GM19372 (cell line): ENCODE measurements around the gene FBXO30.

Experiments
- ATAC-seq: cut with Tn5 transposase; IDR thresholded peaks from one replicate; pipeline ENCODE4 v1.9.1; 2021; ENCODE audit warnings: mild to moderate bottlenecking, low read depth, moderate library complexity; ENCODE audit not compliant: unreplicated experiment

FBXO30 gene

DNA sequence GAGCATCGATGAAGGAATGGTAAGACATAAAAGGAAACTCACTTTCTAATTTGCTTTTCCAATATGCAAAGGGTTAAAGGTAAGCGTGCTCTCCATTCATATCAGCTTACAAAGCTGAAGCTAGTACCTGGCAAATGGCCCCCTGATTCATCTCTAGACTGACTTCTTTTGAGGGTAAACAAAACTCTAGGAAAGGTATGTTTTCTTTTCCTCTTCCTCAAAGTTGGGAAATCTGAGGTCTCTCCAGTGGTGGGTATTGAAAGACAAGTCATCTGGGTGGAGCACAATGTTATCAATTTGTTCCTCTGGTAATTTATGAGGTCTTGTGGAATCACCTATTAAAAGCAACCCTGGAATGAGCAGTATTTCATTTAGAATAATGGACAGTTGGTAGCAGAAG, 7.9 kb upstream of the FBXO30 start:
- no peak for ATAC-seq

DNA sequence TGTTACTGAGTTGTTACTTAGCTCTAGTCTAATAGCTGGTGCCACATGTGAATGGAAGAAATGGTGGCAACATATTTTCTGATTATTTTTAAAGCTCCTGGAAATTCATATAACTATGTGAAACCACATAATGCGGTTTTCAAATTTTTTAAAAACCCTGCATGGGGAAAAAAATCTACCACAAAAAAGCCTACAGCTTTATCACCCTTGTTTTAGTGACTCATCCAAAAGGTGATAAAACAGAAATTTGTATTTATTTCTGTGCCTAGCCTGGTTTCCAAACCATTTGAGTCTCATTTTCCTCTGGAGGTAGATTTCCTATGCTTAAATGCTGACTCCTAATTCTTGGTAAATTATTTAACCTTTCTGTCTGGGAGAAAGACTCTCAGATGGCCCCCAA, 5.4 kb upstream of the FBXO30 start:
- no peak for ATAC-seq

DNA sequence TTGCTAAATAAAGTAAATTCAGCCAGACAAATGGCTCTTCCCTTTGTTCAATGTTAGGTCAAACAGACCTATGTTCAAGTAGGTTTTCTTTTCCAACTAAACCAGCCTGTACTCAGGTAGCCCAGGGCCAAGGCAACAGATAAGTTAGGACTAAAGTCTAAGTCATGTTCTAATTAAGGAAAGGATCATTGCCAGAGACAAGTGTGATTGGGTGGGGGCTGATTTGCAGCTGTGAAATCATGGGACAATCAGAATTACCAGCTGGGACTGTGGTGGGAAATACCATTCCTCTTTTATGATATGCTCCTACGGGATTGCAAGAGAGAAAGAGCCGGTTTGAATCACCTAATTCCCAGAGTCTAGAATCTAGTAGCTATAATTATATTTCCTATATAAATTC, 4.2 kb upstream of the FBXO30 start:
- no peak for ATAC-seq

DNA sequence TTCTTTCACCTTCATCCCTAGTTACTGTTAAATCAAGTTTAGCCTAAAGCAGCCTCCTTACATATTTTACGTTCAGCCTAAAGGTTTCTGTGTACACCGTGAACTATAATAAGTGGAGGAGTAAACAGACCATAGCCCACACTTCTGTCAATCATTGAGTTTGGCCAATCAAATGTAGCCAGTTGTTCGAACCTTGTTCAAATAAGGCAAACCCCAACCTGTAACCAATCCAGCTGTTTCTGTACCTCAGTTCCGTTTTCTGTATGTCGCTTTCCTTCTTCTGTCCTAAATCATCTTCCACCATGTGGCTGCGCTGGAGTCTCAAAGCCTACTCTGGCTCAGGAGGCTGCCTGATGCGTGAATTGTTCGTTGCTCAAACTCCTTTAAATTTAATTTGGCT, 1.8 kb upstream of the FBXO30 start:
- ATAC-seq, result no peak

DNA sequence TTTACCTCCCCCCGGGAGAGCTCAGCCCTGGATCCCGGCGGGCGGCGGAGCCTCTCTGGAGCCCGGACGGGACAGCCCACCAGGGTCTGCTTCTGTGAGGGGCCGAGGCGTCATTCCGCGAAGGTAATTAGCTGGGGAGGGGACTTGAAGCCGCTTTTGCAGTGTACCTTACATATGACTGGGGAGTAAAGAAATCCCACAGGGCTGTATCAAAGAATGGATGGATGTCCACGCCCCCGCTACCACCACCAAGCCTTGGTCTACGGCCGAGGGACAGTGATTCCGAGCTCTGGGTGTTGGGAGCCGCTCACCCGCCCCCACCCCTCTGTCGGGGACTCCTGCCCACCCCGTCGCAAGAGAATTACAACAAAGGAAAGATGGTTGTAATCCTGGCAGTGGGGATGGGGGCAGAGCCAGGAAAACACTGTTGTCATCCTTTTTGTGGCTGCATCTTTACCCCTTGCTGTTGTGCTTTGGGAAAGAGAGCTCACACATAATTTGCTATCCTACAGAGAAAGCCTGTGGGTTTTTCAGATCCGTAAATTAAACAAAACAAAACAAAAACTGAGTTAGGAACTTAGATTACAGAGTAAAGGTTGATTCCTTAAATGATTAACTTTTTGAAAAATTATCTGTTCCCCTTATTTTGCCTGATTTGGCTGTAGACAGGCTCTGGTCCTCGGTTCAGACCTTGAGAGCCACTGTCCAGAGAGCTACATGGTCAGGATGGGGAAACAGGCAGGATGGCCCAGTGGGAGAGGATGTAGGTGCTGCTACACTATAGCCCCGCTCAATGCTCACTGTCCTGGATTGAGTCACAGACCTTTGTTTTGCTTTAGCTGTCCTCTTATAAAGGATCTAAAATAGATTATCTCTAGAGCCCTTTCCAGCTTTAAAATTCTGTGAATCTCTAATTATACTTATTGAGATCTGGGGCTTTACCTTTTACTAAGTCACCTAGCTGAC, 997 bp upstream of the FBXO30 start:
- peak; percentile 10 for ATAC-seq

DNA sequence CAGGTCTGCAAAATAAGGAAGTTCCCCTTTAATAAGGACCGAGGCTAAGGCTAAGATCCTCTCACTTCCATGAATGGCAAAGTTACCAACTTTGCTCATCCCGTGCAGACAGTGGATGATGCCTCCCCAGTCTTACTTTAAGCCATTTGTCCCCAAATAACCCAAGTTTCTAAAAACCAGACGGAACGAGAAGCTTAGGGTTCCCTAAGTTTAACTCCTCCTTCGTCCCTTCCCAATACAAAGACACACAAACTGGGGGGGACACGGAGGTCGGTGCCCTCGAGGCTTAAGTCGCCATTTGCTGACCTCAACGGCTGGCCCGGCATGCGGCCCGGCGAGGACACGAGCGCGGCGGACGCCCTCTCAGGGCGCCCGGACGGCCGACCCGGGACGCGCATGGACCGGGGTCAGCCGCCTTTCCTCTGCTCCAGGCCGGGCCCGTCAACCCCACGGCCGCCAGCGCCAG, 527 bp downstream of the FBXO30 start:
- ATAC-seq, result peak; percentile 8

DNA sequence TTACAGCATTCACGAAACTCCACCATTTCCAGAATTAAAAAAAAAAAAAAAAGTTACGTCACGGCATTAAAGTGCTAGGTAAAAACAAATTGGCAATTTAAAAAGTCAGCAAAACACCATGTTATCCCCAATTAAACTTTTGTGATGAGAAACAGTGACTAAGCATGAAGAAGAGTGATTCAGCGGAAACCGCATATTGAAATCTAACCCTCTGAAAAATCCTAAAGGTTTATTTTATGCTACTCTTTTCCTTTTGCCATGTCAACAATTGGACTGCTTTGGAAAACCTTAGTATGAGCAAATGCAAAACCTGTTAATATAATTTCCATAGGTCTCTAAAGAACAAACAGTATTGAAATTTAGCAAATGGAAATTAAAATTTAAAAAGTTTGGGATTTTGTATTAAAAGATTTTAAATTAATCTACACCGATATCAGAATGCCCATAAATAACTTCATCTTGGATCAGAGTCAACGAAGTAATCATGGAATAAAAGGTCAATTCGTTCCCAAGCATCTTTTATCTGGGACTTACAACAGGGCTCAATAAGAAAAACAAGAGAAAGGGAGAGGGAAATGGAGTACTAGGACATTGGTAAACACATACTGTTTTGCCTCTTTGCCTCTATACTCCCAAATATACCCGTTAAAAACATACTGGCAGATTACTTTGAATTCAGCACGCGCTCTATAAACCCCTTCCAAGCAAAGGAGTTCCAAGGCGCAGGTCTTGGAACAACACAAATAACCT, 1.1 kb downstream of the FBXO30 start:
- peak; percentile 0 for ATAC-seq

DNA sequence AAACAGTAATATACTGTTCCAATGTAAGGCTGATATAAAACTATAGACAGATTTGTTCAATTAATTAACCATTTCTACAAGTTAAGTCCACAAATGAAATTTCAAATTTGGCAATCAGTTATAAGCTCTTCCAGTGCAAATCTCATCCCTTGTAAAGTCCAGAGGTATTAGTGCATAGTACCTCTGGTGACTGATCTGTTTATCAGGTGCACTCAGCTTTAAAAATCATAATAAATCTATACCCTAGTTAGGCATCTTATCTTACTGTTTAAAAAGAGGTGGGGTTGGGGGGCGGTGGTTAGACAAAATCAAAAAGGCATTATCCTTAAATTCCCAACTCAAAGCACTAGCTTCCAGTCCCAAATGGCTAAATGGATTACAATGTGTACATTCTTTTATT, 2.9 kb downstream of the FBXO30 start:
- no peak for ATAC-seq

DNA sequence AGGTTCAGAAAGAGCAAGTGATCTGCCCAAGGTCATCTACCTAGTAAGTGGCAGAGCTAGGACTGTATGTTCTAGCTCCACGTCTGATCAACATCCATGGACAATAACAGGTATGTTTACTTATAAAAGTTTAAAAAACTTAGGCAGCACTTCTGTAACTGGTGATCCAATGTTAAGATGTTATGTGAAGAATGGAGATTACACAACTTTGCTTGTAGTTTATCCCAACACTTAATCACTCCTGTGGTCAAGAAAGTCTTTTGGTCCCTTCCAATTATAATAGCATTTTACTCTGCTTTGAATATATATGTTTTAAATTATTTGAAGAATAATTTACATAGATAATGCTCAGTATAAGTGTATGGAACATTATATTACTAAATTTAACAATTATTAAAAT, 4.8 kb downstream of the FBXO30 start:
- ATAC-seq, result no peak

DNA sequence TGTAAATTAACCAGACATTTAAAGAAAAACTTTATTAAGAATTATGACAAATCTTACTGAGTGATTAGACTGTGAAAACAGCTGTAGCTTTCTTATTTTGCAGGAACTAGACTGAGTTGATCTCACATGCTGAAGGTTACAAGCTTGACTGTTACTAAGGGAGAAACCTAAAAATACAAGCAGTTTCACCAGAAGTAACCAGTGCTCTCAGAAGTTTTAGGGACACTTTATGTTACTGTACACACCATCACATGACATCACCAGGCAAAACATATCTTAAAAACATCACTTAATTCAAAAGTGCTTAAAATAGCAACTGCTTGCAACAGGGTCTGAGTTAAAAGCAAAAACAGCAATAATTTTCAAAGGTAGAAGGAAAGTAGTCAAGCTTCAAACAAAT, 5.4 kb downstream of the FBXO30 start:
- peak; percentile 76 for ATAC-seq

DNA sequence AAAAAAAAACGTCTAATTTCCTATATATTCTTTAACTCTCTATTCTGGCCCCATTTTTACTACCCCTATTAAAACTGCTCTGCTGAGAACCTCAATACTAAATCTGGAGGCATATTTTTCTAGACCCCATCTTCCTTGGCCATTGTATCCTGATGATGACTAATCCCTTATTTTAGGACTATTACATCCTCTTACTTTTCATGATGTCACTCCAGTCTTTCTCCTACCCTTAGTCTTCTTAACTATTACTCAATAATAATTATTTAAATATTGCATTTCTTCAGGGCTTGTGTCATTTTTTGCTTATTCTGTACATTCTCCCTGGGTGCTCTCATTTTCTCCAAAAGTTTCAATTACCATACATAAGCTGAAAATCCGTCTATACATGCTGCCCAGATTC, 6.4 kb downstream of the FBXO30 start:
- no peak for ATAC-seq

DNA sequence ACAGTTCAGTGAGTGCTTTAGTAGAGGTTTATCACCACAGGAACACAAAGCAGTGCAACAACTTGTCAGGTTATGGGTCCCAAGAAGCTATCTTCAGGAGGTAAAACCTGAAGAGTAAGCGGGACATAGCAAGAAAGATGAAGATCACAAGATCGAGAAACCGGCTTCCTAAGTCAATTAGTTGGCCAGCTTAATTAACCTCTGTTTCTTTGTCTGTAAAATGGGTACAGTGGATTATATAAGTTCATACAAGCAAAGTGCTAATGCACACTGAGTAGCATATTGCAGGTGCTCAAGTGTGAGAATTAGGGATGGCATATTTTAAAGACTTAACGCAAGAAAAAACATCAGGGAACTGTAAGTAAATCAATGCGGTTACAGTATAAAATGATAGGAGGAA, 12.5 kb downstream of the FBXO30 start:
- ATAC-seq, result no peak

DNA sequence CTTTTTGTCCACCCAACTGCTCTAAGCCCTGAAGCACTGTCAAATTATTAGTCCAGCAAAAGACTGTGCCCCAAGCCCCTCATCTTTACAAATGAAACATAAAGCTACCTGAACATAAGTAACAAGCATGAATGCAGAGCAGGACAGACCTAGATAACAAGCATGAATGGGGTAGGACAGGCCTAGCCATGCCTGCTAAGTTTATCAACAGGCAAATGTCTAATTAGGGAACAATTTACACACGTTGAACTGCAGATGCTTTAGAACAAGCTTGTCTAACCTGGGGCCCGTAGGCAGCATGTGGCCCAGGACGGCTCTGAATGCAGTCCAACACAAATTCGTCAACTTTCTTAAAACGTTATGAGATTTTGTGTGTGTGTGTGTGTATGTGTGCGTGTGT, 13.6 kb downstream of the FBXO30 start:
- ATAC-seq, result no peak

DNA sequence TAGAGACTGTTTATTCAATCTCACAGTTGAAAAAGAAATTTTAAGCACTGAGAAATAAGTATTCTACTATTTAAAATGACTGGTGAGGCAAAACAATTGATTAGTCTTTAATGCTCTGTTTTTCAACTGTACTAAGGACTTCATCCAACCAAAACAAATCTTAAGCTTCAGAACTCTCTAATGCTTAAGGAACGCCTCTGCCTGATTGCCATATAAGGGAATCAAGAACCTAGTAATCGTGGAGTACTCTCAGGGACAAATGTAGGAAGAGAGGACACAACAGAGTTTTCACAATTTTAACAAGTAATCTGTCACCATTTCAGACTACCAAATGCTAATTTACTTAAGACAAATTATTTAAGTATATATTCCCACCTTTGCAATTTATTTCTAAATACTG, 16.1 kb downstream of the FBXO30 start:
- ATAC-seq, result no peak

DNA sequence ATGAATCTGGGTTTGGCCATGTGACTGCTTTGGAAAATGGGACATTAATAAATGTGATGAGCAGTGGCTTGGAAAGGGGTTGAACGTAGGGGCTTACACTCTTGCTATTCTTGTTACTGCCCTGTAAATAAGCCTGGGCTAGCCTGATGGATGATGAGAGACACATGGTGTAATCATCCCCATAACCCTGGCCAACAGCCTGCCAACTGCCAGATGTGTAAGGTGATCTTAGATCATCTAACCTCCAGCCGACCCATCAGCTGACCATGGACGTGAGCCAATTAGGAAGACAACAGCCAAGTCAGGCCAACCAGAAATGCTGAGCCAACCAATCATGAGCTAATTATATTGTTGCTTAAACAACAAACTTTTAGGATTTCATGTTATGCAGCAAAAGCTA, 25.2 kb downstream of the FBXO30 start:
- ATAC-seq, result no peak

DNA sequence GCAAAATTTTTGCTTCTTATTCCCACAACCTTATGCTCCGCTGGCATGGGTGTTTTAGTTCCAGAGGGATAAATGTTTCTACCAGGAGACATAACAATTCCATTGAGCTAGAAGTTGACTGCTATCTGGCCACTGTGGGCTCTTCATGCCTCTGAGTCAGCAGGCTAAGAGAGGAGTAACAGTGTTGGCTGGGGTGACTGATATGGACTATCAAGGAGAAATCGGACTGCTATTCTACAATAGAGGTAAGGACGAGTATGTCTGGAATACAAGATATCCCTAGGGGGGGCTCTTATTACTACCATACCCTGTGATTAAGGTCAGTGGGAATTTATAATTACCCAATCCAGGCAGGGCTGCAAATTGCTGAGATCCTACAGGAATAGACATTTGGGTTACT, 26.9 kb downstream of the FBXO30 start:
- no peak for ATAC-seq

DNA sequence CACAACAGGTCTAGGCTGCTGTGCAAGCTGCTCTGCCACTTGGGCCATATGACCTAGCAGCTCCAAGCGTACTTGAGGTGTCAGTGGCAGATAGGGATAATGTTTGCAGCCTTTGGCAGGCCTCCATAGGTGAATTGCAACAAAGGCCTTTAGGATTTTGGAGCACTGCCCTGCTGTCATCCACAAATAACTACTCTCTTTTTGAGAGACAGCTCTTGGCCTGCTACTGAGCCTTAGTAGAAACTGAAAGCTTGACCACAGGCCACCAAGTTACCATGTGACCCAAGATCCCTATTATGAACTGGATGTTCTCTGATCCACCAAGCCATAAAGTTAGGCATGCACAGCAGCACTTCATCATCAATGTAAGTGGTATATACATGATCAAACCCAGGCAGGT, 29.9 kb downstream of the FBXO30 start:
- ATAC-seq, result peak; percentile 89

DNA sequence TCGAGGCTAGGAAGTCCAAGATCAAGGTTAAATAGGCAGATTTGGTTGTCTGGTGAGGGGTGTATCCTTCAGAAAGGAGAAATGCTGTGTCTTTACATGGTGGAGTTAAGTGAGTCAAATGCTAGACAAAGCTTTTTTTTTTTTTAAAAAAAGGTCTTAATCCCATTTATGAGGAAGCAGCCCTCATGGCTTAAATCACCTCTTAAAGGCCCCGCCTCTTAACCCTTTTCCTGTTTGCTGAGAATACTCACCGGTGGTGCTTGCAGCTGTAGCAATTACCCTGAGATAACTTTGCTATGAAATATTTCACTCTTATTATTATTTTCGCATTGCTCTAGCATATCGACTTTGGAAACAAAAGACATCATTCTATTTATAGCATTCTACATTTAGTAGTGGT, 30.8 kb downstream of the FBXO30 start:
- ATAC-seq, result no peak

DNA sequence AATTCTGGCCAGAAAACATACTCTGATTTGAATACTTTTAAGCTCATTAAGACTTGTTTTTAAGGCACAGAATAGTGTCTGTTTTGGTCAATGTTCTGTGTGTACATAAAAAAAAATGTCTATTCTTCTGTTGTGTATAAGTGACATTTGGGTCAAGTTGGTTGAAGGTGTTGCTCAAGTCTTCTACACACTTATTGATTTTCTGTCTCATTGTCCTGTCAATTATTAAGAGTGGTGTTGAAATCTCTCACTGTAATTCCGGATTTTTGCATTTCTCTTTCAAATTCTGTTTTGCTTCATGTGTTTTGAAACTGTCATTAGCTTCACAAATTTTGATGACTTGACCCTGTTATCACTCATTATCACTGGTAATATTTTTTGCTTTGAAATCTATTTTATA, 41.7 kb downstream of the FBXO30 start:
- ATAC-seq, result no peak

DNA sequence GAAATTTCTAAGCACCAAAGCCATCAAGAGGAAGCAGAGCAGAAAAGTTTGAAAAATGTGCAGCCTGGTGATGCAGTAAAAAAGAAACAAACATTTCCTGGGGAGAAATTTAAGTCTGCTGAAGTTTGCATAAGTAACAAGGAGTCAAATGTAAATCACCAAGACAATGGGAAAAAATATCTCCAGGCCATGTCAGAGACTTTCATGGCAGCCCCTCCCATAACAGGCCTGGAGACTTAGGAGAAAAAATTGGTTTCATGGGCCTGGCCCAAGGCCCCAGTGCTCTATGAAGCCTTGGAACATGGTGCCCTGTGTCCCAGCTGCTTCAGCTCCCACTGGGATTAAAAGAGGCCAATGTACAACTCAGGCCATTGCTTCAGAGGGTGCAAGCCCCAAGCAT, 49.1 kb downstream of the FBXO30 start:
- ATAC-seq, result no peak

DNA sequence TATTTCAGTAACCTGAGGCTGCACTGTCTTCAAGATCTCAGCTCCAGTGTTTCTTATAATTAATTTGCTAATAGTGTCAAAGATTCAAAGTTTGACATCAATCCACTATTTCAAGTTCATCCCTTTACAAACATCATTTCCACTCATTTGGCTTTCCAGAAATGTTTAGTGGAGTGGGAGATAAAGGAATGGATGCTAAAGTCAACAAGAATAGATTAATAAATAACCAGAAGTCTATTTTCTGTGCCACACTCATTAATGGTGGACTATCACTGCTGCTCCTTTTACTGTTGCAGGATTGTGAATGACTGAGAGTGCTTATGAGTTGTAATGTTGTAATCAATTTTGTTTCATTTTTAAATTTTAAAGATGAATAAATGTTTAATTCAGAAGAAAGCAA, 50.9 kb downstream of the FBXO30 start:
- no peak for ATAC-seq

DNA sequence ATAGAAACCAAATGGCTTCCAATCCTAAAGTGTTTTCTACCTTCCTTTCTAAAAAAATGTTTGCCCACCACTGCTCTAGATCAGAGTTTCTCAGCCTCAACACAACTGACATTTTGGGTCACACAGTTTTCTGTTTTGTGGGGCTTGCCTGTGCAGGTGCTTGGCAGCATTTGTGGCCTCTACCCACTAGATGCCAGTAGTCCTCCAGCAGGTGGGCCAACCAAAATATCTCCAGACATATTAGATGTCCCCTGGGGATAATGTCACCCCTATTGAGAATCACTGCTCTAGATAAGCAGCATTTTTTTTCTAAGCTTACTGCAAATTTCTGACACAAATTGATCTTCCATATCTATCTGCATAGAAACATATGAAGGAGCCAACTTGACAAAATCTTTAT, 53.0 kb downstream of the FBXO30 start:
- ATAC-seq, result peak; percentile 70
